SK-N-SH treated with all-trans-retinoic acid at 6 μM for 48 hours (cell line): ENCODE data around the gene PBX4.

Source experiments
- ATAC-seq: fragments of 200-7000 bp; cut with Tn5 transposase; 3 replicates; pipeline ENCODE4 v1.9.1; 2020; ENCODE audit warnings: mild to moderate bottlenecking, moderate library complexity
- ARNTL ChIP-seq: fragments of 450-650 bp; formaldehyde crosslinking; IDR thresholded peaks from 2 replicates; pipeline ENCODE4 v1.5.0; 2020; ENCODE audit warnings: low read depth, mild to moderate bottlenecking, moderate library complexity, borderline replicate concordance
- CREB5 ChIP-seq: fragments of 250-450 bp; sonication (Bioruptor Pico); IDR thresholded peaks from 2 replicates; pipeline ENCODE4 v1.5.1; 2020; ENCODE audit warnings: low read depth, mild to moderate bottlenecking, moderate library complexity
- CSRNP3 ChIP-seq: fragments of 250-450 bp; sonication (Bioruptor Pico); IDR thresholded peaks from 2 replicates; pipeline ENCODE4 v1.5.1; 2021; ENCODE audit warnings: mild to moderate bottlenecking, moderate library complexity
- GLIS3 ChIP-seq: fragments of 250-450 bp; sonication (Bioruptor Pico); IDR thresholded peaks from 2 replicates; pipeline ENCODE4 v1.5.0; 2020; ENCODE audit warnings: mild to moderate bottlenecking, moderate library complexity
- ISL1 ChIP-seq: fragments of 250-450 bp; sonication (Bioruptor Pico); IDR thresholded peaks from 2 replicates; pipeline ENCODE4 v2.1.2; 2022; ENCODE audit warnings: mild to moderate bottlenecking, moderate library complexity
- PATZ1 ChIP-seq: fragments of 250-450 bp; sonication (Bioruptor Pico); IDR thresholded peaks from 2 replicates; pipeline ENCODE4 v1.8.0; 2020; ENCODE audit warnings: mild to moderate bottlenecking, moderate library complexity, borderline replicate concordance
- POU6F1 ChIP-seq: fragments of 250-450 bp; sonication (Bioruptor Pico); IDR thresholded peaks from 2 replicates; pipeline ENCODE4 v1.8.0; 2021; ENCODE audit warnings: low read depth, mild to moderate bottlenecking, moderate library complexity, borderline replicate concordance
- PPARA ChIP-seq: fragments of 250-450 bp; sonication (Bioruptor Pico); IDR thresholded peaks from 2 replicates; pipeline ENCODE4 v1.5.0; 2020; ENCODE audit warnings: mild to moderate bottlenecking, borderline replicate concordance
- RARB ChIP-seq: fragments of 250-450 bp; sonication (Bioruptor Pico); IDR thresholded peaks from 2 replicates; pipeline ENCODE4 v1.8.0; 2021; ENCODE audit warnings: mild to moderate bottlenecking, moderate library complexity
- SNAI2 ChIP-seq: fragments of 250-450 bp; sonication (Bioruptor Pico); IDR thresholded peaks from 2 replicates; pipeline ENCODE4 v1.5.0; 2020; ENCODE audit warnings: mild to moderate bottlenecking, moderate library complexity
- TCF4 ChIP-seq: fragments of 250-450 bp; sonication (Bioruptor Pico); IDR thresholded peaks from 2 replicates; pipeline ENCODE4 v1.8.0; 2021; ENCODE audit warnings: mild to moderate bottlenecking, moderate library complexity, borderline replicate concordance
- TOX ChIP-seq: fragments of 250-450 bp; sonication (Bioruptor Pico); IDR thresholded peaks from 2 replicates; pipeline ENCODE4 v1.8.0; 2021; ENCODE audit warnings: mild to moderate bottlenecking, moderate library complexity, borderline replicate concordance
- TSHZ2 ChIP-seq: fragments of 250-450 bp; sonication (Bioruptor Pico); IDR thresholded peaks from 2 replicates; pipeline ENCODE4 v1.5.0; 2020; ENCODE audit warnings: mild to moderate bottlenecking, moderate library complexity
- ZC3H10 ChIP-seq: fragments of 250-450 bp; sonication (Bioruptor Pico); IDR thresholded peaks from 2 replicates; pipeline ENCODE4 v1.5.1; 2021; ENCODE audit warnings: mild to moderate bottlenecking, moderate library complexity
- ZFP3 ChIP-seq: fragments of 250-450 bp; sonication (Bioruptor Pico); IDR thresholded peaks from 2 replicates; pipeline ENCODE4 v1.5.0; 2020; ENCODE audit warnings: mild to moderate bottlenecking, moderate library complexity
- ZFP30 ChIP-seq: fragments of 450-650 bp; formaldehyde crosslinking; IDR thresholded peaks from 2 replicates; pipeline ENCODE4 v1.5.0; 2022; ENCODE audit warnings: mild to moderate bottlenecking, moderate library complexity
- ZNF565 ChIP-seq: fragments of 450-650 bp; formaldehyde crosslinking; conservative IDR thresholded peaks from 2 replicates; pipeline ENCODE4 v1.5.0; 2020; ENCODE audit warnings: low read depth, mild to moderate bottlenecking, moderate library complexity
- ZNF8 ChIP-seq: fragments of 450-650 bp; formaldehyde crosslinking; IDR thresholded peaks from 2 replicates; pipeline ENCODE4 v1.5.0; 2020; ENCODE audit warnings: mild to moderate bottlenecking, moderate library complexity

Gene PBX4

GRCh38 chr19:19642506-19643157 is 24.1 kb upstream of the PBX4 start:
- peak; percentile 45 for ATAC-seq
- TF ChIP-seq PATZ1 (CRISPR knock-in tag) (no peak), TOX (CRISPR knock-in tag) (no peak), SNAI2 (CRISPR knock-in tag) (no peak), ZC3H10 (CRISPR knock-in tag) (no peak), PPARA (no peak), ZNF565 (CRISPR knock-in tag) (no peak), TCF4 (CRISPR knock-in tag) (no peak), CREB5 (CRISPR knock-in tag) (no peak), ARNTL (CRISPR knock-in tag) (no peak), POU6F1 (CRISPR knock-in tag) (no peak), ZFP3 (no peak), ISL1 (CRISPR knock-in tag) (no peak), ZNF8 (CRISPR knock-in tag) (no peak), CSRNP3 (CRISPR knock-in tag) (no peak), RARB (CRISPR knock-in tag) (no peak), TSHZ2 (CRISPR knock-in tag) (no peak)

- no peak for ATAC-seq
- TF ChIP-seq PPARA, result no peak
- no peak for TF ChIP-seq GLIS3 (CRISPR knock-in tag)
- TF ChIP-seq TSHZ2 (CRISPR knock-in tag), result no peak
- no peak for TF ChIP-seq ARNTL (CRISPR knock-in tag)
- TF ChIP-seq RARB (CRISPR knock-in tag), result no peak
- no peak for TF ChIP-seq ZFP30 (CRISPR knock-in tag)
- no peak for TF ChIP-seq ZNF8 (CRISPR knock-in tag)
- TF ChIP-seq ZFP3, result no peak
- no peak for TF ChIP-seq TOX (CRISPR knock-in tag)
- TF ChIP-seq, all 23 proteins: peak for 0
These were observed 19.2 kb upstream of the PBX4 start for GRCh38 chr19:19637523-19638251.
